Thyroid gland (tissue), 4 donors: ENCODE data around the gene WDTC1.

ENCODE experiments used
- CTCF ChIP-seq, 6 experiments: fragments of 200-600 bp in 3 of 6; fragments of 450-650 bp in 3 of 6; sonication (generic) in 3 of 6; IDR thresholded peaks; one replicate each; pipeline ENCODE4 v1.5.1; 2016 to 2019; ENCODE audit warnings: antibody characterized with exemption in 6 of 6, mild to moderate bottlenecking in 2 of 6, inconsistent platforms in 1 of 6, moderate library complexity in 1 of 6
- POLR2A ChIP-seq, 2 donors: fragments of 450-650 bp; IDR thresholded peaks; one replicate each; pipeline ENCODE4 v1.6.1; 2017; ENCODE audit warnings: antibody characterized with exemption in 2 of 2, mild to moderate bottlenecking in 2 of 2, moderate library complexity in 1 of 2

- no peak for TF ChIP-seq CTCF (IDR thresholded peaks at IDR 0.05)
- no peak for TF ChIP-seq POLR2A (IDR thresholded peaks at IDR 0.05)
Measured at GRCh38 chr1:27301582-27302199, 67.3 kb downstream of the WDTC1 start.
